C4-2B (cell line): Measurements from ENCODE around the gene NPIPB2.
"Not testable (repeated sequence)": the region's sequence is repeated elsewhere in the genome, so short reads cannot be mapped to it uniquely, and the experiment has no call there.

Experiments used
- H3K27ac ChIP-seq: fragments of 450-650 bp; 2 replicates; pipeline ENCODE4 v1.5.1; 2017
- ZFX ChIP-seq: fragments of 450-650 bp; IDR thresholded peaks from 2 replicates; pipeline ENCODE4 v1.6.1; 2017
- TF ChIP-seq, protein P1 (sequence below): fragments of 450-650 bp; conservative IDR thresholded peaks from 2 replicates; pipeline ENCODE4 v1.5.1; 2017; ENCODE audit warnings: mild to moderate bottlenecking

The NPIPB2 gene

GRCh38 chr16:11967195-11967911 is 25.5 kb upstream of the NPIPB2 start:
- TF ChIP-seq ZFX: no peak
- TF ChIP-seq, protein P1, sequence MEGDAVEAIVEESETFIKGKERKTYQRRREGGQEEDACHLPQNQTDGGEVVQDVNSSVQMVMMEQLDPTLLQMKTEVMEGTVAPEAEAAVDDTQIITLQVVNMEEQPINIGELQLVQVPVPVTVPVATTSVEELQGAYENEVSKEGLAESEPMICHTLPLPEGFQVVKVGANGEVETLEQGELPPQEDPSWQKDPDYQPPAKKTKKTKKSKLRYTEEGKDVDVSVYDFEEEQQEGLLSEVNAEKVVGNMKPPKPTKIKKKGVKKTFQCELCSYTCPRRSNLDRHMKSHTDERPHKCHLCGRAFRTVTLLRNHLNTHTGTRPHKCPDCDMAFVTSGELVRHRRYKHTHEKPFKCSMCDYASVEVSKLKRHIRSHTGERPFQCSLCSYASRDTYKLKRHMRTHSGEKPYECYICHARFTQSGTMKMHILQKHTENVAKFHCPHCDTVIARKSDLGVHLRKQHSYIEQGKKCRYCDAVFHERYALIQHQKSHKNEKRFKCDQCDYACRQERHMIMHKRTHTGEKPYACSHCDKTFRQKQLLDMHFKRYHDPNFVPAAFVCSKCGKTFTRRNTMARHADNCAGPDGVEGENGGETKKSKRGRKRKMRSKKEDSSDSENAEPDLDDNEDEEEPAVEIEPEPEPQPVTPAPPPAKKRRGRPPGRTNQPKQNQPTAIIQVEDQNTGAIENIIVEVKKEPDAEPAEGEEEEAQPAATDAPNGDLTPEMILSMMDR: no peak
- no peak overlapping the region for H3K27ac ChIP-seq

- no peak overlapping the region for H3K27ac ChIP-seq
- TF ChIP-seq, protein P1: no peak
Observed at GRCh38 chr16:11966173-11966572, 24.3 kb upstream of the NPIPB2 start.

- H3K27ac ChIP-seq: no peak within 1 kb of the TSS
- TF ChIP-seq, protein P1: no peak
- TF ChIP-seq ZFX: no peak
Observed at GRCh38 chr16:11964761-11965551, 23.1 kb upstream of the NPIPB2 start, which contains the start of gene TNFRSF17. TSS of gene TNFRSF17 (plus strand) at chr16:11965210. CDS start at chr16:11965325, 115 bp downstream.

GRCh38 chr16:11963706-11964105 is 21.9 kb upstream of the NPIPB2 start:
- no peak overlapping the region for H3K27ac ChIP-seq
- TF ChIP-seq, protein P1: no peak
- no peak for TF ChIP-seq ZFX

- H3K27ac ChIP-seq: not testable (repeated sequence)
Observed at GRCh38 chr16:11962978-11963377, 21.1 kb upstream of the NPIPB2 start.

DNA sequence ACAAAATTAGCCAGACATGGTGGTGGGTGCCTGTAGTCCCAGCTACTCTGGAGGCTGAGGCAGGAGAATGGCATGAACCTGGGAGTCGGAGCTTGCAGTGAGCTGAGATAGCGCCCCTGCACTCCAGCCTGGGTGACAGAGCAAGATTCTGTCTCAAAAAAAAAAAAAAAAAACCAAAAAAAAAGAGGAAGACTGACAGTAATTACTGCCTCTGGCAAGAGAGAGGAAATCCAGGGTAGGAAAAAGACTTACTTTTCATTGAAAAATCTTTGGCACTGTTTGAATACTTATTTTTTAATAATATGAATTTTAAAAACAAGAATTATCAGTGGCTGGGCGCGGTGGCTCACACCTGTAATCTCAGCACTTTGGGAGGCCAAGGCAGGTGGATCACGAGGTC is 20.6 kb upstream of the NPIPB2 start:
- H3K27ac ChIP-seq: not testable (repeated sequence)

DNA sequence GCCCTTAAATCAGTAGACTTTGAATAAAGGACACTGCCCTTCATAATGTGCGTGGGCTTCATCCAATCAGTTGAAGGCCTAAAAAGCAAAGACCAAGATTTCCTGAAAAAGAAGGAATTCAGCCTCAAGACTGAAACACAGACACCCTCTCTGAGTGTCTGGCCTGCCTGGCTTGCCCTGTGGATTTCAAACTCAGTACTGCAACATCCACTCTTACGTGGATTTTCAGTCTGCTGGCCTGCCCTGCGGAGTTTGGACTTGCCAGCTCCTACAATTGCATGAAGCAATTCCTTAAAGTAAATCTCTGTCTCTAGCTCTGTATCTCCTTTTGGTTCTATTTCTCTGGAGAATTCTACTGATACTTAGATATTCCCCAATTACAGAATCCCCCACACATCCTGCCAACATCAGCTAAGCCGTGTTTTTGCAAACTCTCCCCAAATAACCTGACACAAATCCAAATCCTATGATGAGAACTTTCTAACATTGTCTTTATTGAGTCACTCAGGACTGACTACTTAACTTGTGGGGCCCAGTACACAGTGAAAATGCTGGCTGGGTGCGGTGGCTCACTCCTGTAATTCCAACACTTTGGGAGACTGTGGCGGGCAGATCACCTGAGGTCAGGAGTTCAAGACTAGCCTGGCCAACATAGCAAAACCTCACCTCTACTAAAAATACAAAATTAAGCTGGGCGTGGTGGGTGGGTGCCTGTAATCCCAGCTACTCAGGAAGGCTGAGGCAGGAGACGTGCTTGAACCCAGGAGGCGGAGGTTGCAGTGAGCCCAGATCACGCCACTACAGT is 15.9 kb upstream of the NPIPB2 start:
- TF ChIP-seq, protein P1: no peak
- TF ChIP-seq ZFX: no peak
- no peak overlapping the region for H3K27ac ChIP-seq

- H3K27ac ChIP-seq: no peak overlapping the region
- TF ChIP-seq, protein P1: no peak
- no peak for TF ChIP-seq ZFX
Observed at GRCh38 chr16:11956558-11956957, 14.7 kb upstream of the NPIPB2 start.
